Panc1 (cell line): ENCODE data around the gene SUPT3H. TPM values are rescaled to one million over a fixed set of nuclear protein-coding genes. Genes with fewer than 3 reads are reported as not detected.

ENCODE experiments used
- ATAC-seq: fragments of 200-7000 bp; cut with Tn5 transposase; 2 replicates; pipeline ENCODE4 v1.9.1; 2020; ENCODE audit warnings: mild to moderate bottlenecking, moderate library complexity
- BruUV-seq: library from RNA; stranded (reverse); fragments of 400-500 nt; replicated peaks from 2 replicates; lab custom pipeline; 2021; lab: Mats Ljungman, UMichigan
- CTCF ChIA-PET: fragments of 300-600 bp; sonication (Branson Sonifier 250); formaldehyde crosslinking; loops from one replicate; lab custom pipeline; 2022; ENCODE audit warnings: antibody characterized with exemption; lab: Charles Lee
- POLR2A ChIA-PET: fragments of 300-600 bp; sonication (Branson Sonifier 250); formaldehyde crosslinking; loops from one replicate; lab custom pipeline; 2022; ENCODE audit warnings: antibody characterized with exemption; lab: Charles Lee
- DNase-seq: peaks from one replicate; pipeline ENCODE4 v3.0.0-alpha.2; 2010; ENCODE audit warnings: low read depth, low spot score
- H3K27ac ChIP-seq: 2 replicates; pipeline ENCODE4 v1.5.1; 2011; ENCODE audit warnings: mild to moderate bottlenecking, low read length, inconsistent platforms
- H3K27me3 ChIP-seq: fragments of 200-500 bp; sonication (Bioruptor generic); 2 replicates; pipeline ENCODE4 v1.6.0; 2014; ENCODE audit warnings: low read length, inconsistent platforms; ENCODE audit not compliant: control insufficient read depth, insufficient read depth
- H3K36me3 ChIP-seq: fragments of 200-500 bp; sonication (Bioruptor generic); 2 replicates; pipeline ENCODE4 v1.5.1; 2014; ENCODE audit warnings: inconsistent platforms, mild to moderate bottlenecking, low read length, moderate library complexity; ENCODE audit not compliant: control insufficient read depth, insufficient read depth
- H3K4me1 ChIP-seq: 2 replicates; pipeline ENCODE4 v1.5.1; 2011; ENCODE audit warnings: inconsistent platforms, mild to moderate bottlenecking, low read length, moderate library complexity; ENCODE audit not compliant: control insufficient read depth, insufficient read depth
- H3K4me3 ChIP-seq, 2 experiments: 2 replicates each; pipeline ENCODE4 v1.5.1; 2011 to 2012; ENCODE audit warnings: low read depth in 2 of 2, low read length in 2 of 2, mild to moderate bottlenecking in 2 of 2, inconsistent platforms in 1 of 2, moderate library complexity in 1 of 2
- H3K9me3 ChIP-seq: fragments of 200-500 bp; sonication (Bioruptor generic); 2 replicates; pipeline ENCODE4 v1.5.1; 2014; ENCODE audit warnings: low read depth, mild to moderate bottlenecking, inconsistent platforms, low read length, moderate library complexity; ENCODE audit not compliant: control insufficient read depth, insufficient read depth
- POLR2AphosphoS5 ChIP-seq: IDR thresholded peaks from 2 replicates; pipeline ENCODE4 v1.6.1; 2012; ENCODE audit warnings: mild to moderate bottlenecking, low read depth, low read length, moderate library complexity
- SIN3A ChIP-seq: IDR thresholded peaks from 2 replicates; pipeline ENCODE4 v1.6.1; 2012; ENCODE audit warnings: low read depth, mild to moderate bottlenecking, low read length, moderate library complexity, borderline replicate concordance; ENCODE audit not compliant: insufficient read depth
- TCF7L2 ChIP-seq: IDR thresholded peaks from 2 replicates; pipeline ENCODE4 v1.6.1; 2011; ENCODE audit warnings: mild to moderate bottlenecking, low read depth, low read length, inconsistent platforms
- in situ Hi-C: cut with HindIII; loops from 2 replicates; pipeline ENCODE4 v1.10.0; 2016; ENCODE audit warnings: low sequenced_read_pairs, low pct_unique_long_range_greater_than_20kb
- intact Hi-C: fragments of 100-400 bp; cut with micrococcal nuclease; formaldehyde crosslinking; loops from one replicate; pipeline ENCODE4 v1.10.0; 2022; ENCODE audit not compliant: unreplicated experiment
- total RNA-seq: library from RNA; stranded (reverse); gene quantifications from one replicate; pipeline ENCODE4 v1.2.1, GENCODE V29; 2021; ENCODE audit not compliant: unreplicated experiment
- TF ChIP-seq, protein P1 (sequence below), 2 experiments: IDR thresholded peaks; 2 replicates each; pipeline ENCODE4 v1.6.1; 2011 to 2012; ENCODE audit warnings: low read depth in 2 of 2, control low read depth in 1 of 2, low read length in 1 of 2, mild to moderate bottlenecking in 1 of 2, moderate library complexity in 1 of 2; ENCODE audit not compliant: insufficient read depth in 1 of 2
- TF ChIP-seq, protein P2 (sequence below): fragments of 450-650 bp; IDR thresholded peaks from 2 replicates; pipeline ENCODE4 v1.5.1; 2017; ENCODE audit warnings: mild to moderate bottlenecking

SUPT3H gene
- total RNA-seq, 1 experiment from 2014 or later, result 11.0 TPM

GRCh38 chr6:45388328-45388727 is 10.6 kb upstream of the SUPT3H start:
- H3K27me3 ChIP-seq, result no peaks in the 10 kb centered on the region
- POLR2A ChIA-PET, result no interaction called here
- no peak for DNase-seq
- BruUV-seq, result no TSS peak
- in situ Hi-C loops (no loop called here), intact Hi-C loops (loop anchor here (10.0 kb wide), 1 partner anchor 734 kb away; no protein-coding TSS in a partner anchor)
- no peak for ATAC-seq
- no peak overlapping the region for H3K4me3 ChIP-seq
- H3K27ac ChIP-seq, result no peak overlapping the region
- TF ChIP-seq, protein P1, sequence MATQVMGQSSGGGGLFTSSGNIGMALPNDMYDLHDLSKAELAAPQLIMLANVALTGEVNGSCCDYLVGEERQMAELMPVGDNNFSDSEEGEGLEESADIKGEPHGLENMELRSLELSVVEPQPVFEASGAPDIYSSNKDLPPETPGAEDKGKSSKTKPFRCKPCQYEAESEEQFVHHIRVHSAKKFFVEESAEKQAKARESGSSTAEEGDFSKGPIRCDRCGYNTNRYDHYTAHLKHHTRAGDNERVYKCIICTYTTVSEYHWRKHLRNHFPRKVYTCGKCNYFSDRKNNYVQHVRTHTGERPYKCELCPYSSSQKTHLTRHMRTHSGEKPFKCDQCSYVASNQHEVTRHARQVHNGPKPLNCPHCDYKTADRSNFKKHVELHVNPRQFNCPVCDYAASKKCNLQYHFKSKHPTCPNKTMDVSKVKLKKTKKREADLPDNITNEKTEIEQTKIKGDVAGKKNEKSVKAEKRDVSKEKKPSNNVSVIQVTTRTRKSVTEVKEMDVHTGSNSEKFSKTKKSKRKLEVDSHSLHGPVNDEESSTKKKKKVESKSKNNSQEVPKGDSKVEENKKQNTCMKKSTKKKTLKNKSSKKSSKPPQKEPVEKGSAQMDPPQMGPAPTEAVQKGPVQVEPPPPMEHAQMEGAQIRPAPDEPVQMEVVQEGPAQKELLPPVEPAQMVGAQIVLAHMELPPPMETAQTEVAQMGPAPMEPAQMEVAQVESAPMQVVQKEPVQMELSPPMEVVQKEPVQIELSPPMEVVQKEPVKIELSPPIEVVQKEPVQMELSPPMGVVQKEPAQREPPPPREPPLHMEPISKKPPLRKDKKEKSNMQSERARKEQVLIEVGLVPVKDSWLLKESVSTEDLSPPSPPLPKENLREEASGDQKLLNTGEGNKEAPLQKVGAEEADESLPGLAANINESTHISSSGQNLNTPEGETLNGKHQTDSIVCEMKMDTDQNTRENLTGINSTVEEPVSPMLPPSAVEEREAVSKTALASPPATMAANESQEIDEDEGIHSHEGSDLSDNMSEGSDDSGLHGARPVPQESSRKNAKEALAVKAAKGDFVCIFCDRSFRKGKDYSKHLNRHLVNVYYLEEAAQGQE (IDR thresholded peaks at IDR 0.05; ENCODE audit: insufficient read depth in 1 of 2, low read depth in 2 of 2, low read length in 1 of 2), result no peak
- TF ChIP-seq TCF7L2 (no peak), SIN3A (no peak), POLR2AphosphoS5 (no peak)
- TF ChIP-seq, protein P2, sequence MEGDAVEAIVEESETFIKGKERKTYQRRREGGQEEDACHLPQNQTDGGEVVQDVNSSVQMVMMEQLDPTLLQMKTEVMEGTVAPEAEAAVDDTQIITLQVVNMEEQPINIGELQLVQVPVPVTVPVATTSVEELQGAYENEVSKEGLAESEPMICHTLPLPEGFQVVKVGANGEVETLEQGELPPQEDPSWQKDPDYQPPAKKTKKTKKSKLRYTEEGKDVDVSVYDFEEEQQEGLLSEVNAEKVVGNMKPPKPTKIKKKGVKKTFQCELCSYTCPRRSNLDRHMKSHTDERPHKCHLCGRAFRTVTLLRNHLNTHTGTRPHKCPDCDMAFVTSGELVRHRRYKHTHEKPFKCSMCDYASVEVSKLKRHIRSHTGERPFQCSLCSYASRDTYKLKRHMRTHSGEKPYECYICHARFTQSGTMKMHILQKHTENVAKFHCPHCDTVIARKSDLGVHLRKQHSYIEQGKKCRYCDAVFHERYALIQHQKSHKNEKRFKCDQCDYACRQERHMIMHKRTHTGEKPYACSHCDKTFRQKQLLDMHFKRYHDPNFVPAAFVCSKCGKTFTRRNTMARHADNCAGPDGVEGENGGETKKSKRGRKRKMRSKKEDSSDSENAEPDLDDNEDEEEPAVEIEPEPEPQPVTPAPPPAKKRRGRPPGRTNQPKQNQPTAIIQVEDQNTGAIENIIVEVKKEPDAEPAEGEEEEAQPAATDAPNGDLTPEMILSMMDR, result no peak
- H3K4me1 ChIP-seq, result no peaks in the 10 kb centered on the region
- H3K36me3 ChIP-seq, result no peaks in the 10 kb centered on the region
- no peaks in the 10 kb centered on the region for H3K9me3 ChIP-seq
- CTCF ChIA-PET, result no interaction called here

- intact Hi-C loops (loop anchor here (10.0 kb wide), 1 partner anchor 732 kb away; no protein-coding TSS in a partner anchor), in situ Hi-C loops (no loop called here)
- no peak overlapping the region for H3K4me3 ChIP-seq
- no peaks in the 10 kb centered on the region for H3K4me1 ChIP-seq
- TF ChIP-seq SIN3A, result no peak
- TF ChIP-seq TCF7L2, result no peak
- no peak for TF ChIP-seq POLR2AphosphoS5
- TF ChIP-seq, protein P1 (IDR thresholded peaks at IDR 0.05; ENCODE audit: insufficient read depth in 1 of 2, low read depth in 2 of 2, low read length in 1 of 2), result no peak
- TF ChIP-seq, protein P2, result no peak
- BruUV-seq, result no TSS peak
- CTCF ChIA-PET, result no interaction called here
- DNase-seq, result no peak
- H3K27me3 ChIP-seq, result no peaks in the 10 kb centered on the region
- no peaks in the 10 kb centered on the region for H3K36me3 ChIP-seq
- H3K9me3 ChIP-seq, result no peaks in the 10 kb centered on the region
- ATAC-seq, result no peak
- no peak overlapping the region for H3K27ac ChIP-seq
- POLR2A ChIA-PET, result no interaction called here
Observed at GRCh38 chr6:45387236-45387635, 9.5 kb upstream of the SUPT3H start.
